HepG2 (cell line): ENCODE measurements around the gene RERE. TPM values are rescaled to one million over a fixed set of nuclear protein-coding genes. Genes with fewer than 3 reads are reported as not detected.

Source experiments
- ATAC-seq: fragments of 200-7000 bp; cut with Tn5 transposase; 3 replicates; pipeline ENCODE4 v1.9.1; 2020; ENCODE audit warnings: mild to moderate bottlenecking, moderate library complexity
- BruUV-seq: library from RNA; stranded (reverse); fragments of 400-500 nt; replicated peaks from 2 replicates; lab custom pipeline; 2021; lab: Mats Ljungman, UMichigan
- CTCF ChIA-PET: fragments of 300-600 bp; formaldehyde crosslinking; extraction: SDS; loops from one replicate; lab custom pipeline; 2021; ENCODE audit warnings: low total read pairs, inconsistent platforms, low intra/inter-chr PET ratio; lab: Yijun Ruan, JAX
- POLR2A ChIA-PET: fragments of 350-600 bp; sonication (Branson Sonifier 250); formaldehyde crosslinking; loops from one replicate; lab custom pipeline; 2020; ENCODE audit warnings: antibody characterized with exemption, inconsistent platforms; lab: Yijun Ruan, JAX
- DNase-seq: peaks from one replicate; pipeline ENCODE4 v3.0.0-alpha.2; 2015; ENCODE audit warnings: low spot score
- FAIRE-seq: peaks from 3 replicates; lab custom pipeline; 2011; peaks lifted over from hg19 to GRCh38; lab: Jason Lieb, UNC
- H2AFZ ChIP-seq: one replicate; pipeline ENCODE4 v1.6.1; 2011; ENCODE audit warnings: low read length, inconsistent platforms
- H3K27ac ChIP-seq: fragments of 300-600 bp; 3 replicates; pipeline ENCODE4 v1.8.0; 2011; ENCODE audit warnings: mixed run types, mild to moderate bottlenecking, mixed read lengths, low read length, inconsistent platforms; ENCODE audit not compliant: insufficient read depth; ENCODE audit errors: extremely low read length
- H3K27me3 ChIP-seq, 2 experiments: fragments of 200-600 bp in 1 of 2; 2 replicates in 1 of 2; 3 replicates in 1 of 2; pipeline versions ENCODE4 v1.6.0 to v1.8.0; 2011; ENCODE audit warnings: low read length in 2 of 2, mild to moderate bottlenecking in 2 of 2, moderate library complexity in 2 of 2, inconsistent platforms in 1 of 2; ENCODE audit not compliant: insufficient read depth in 2 of 2, control insufficient read depth in 1 of 2
- H3K36me3 ChIP-seq, 2 experiments: fragments of 200-600 bp in 1 of 2; replicated peaks in 1 of 2; 2 replicates in 1 of 2; 3 replicates in 1 of 2; pipeline versions ENCODE4 v1.5.1 to v1.8.0; 2011; ENCODE audit warnings: low read length in 2 of 2, inconsistent platforms in 1 of 2; ENCODE audit not compliant: insufficient read depth in 2 of 2, control insufficient read depth in 1 of 2
- H3K4me1 ChIP-seq: 2 replicates; pipeline ENCODE4 v1.5.1; 2012; ENCODE audit warnings: low read length, inconsistent platforms; ENCODE audit not compliant: insufficient read depth
- H3K4me2 ChIP-seq: 2 replicates; pipeline ENCODE4 v1.6.0; 2011; ENCODE audit warnings: low read depth, low read length, inconsistent platforms
- H3K4me3 ChIP-seq, 3 experiments: fragments of 200-600 bp in 1 of 3; sonication (generic), shearing (Covaris generic) in 1 of 3; replicated peaks in 1 of 3; 2 replicates each; pipeline ENCODE4 v1.5.1; 2011 to 2016; ENCODE audit warnings: low read length in 3 of 3, inconsistent platforms in 2 of 3, low read depth in 2 of 3, mild to moderate bottlenecking in 2 of 3, control low read depth in 1 of 3, mixed read lengths in 1 of 3; ENCODE audit not compliant: insufficient read depth in 1 of 3
- H3K79me2 ChIP-seq: one replicate; pipeline ENCODE4 v1.6.1; 2011; ENCODE audit warnings: low read length, inconsistent platforms; ENCODE audit not compliant: insufficient read depth
- H3K9ac ChIP-seq: 2 replicates; pipeline ENCODE4 v1.6.0; 2011; ENCODE audit warnings: mild to moderate bottlenecking, low read depth, low read length, inconsistent platforms; ENCODE audit not compliant: insufficient read depth
- H3K9me3 ChIP-seq: 2 replicates; pipeline ENCODE4 v1.5.1; 2012; ENCODE audit warnings: mild to moderate bottlenecking, low read length
- H4K20me1 ChIP-seq: 2 replicates; pipeline ENCODE4 v1.6.0; 2011; ENCODE audit warnings: inconsistent platforms, mild to moderate bottlenecking, low read length, moderate library complexity; ENCODE audit not compliant: insufficient read depth
- AHR ChIP-seq: IDR thresholded peaks from 2 replicates; pipeline ENCODE4 v1.6.1; 2018; ENCODE audit warnings: missing genetic modification reagents, missing compliant biosample characterization
- ATF1 ChIP-seq: IDR thresholded peaks from 2 replicates; pipeline ENCODE4 v1.6.1; 2016; ENCODE audit warnings: mild to moderate bottlenecking, control low read depth
- ETV6 ChIP-seq: sonication (generic); formaldehyde crosslinking; conservative IDR thresholded peaks from 2 replicates; pipeline ENCODE4 v1.4.0; 2020; ENCODE audit warnings: missing genetic modification reagents
- HNRNPK ChIP-seq: fragments of 200-400 bp; formaldehyde crosslinking; IDR thresholded peaks from 2 replicates; pipeline ENCODE4 v1.6.1; 2018; ENCODE audit warnings: low read length, low read depth, moderate library complexity, mild to moderate bottlenecking; ENCODE audit not compliant: poor library complexity, severe bottlenecking
- HNRNPUL1 ChIP-seq: fragments of 200-400 bp; formaldehyde crosslinking; IDR thresholded peaks from 2 replicates; pipeline ENCODE4 v1.6.1; 2017; ENCODE audit warnings: low read depth, mild to moderate bottlenecking, low read length, moderate library complexity
- MTA1 ChIP-seq: sonication (generic); formaldehyde crosslinking; IDR thresholded peaks from 2 replicates; pipeline ENCODE4 v1.4.0; 2020; ENCODE audit warnings: missing genetic modification reagents, mild to moderate bottlenecking, borderline replicate concordance
- RFXAP ChIP-seq: sonication (generic); formaldehyde crosslinking; IDR thresholded peaks from 2 replicates; pipeline ENCODE4 v1.4.0; 2020; ENCODE audit warnings: missing genetic modification reagents, borderline replicate concordance
- ZNF510 ChIP-seq: sonication (generic); formaldehyde crosslinking; IDR thresholded peaks from 2 replicates; pipeline ENCODE4 v1.4.0; 2020; ENCODE audit warnings: low read depth, mild to moderate bottlenecking, missing genetic modification reagents
- ZNF562 ChIP-seq: sonication (generic); formaldehyde crosslinking; IDR thresholded peaks from 2 replicates; pipeline ENCODE4 v1.8.0; 2022; ENCODE audit warnings: missing genetic modification reagents, borderline replicate concordance
- WGBS: methylation state at CpG from one replicate; pipeline ENCODE4 v1.1.6; 2017; ENCODE audit warnings: low lambda C conversion rate; 5-methylcytosine and 5-hydroxymethylcytosine counted together
- in situ Hi-C: cut with HindIII; loops from 2 replicates; pipeline ENCODE4 v1.10.0; 2017; ENCODE audit warnings: low pct_unique_long_range_greater_than_20kb; ENCODE audit not compliant: extremely low pct_ligation_motif_present
- intact Hi-C: fragments of 100-400 bp; cut with micrococcal nuclease; formaldehyde crosslinking; loops from one replicate; pipeline ENCODE4 v1.10.0; 2022; ENCODE audit not compliant: unreplicated experiment
- polyA plus RNA-seq, 8 experiments: library from polyadenylated mRNA; depleted of rRNA in 3 of 8; stranded (reverse) in 7 of 8; unstranded in 1 of 8; fragments of >200 nt; fragmentation: Illumina TruSeq in 4 of 8; extraction: Trizol in 4 of 8; gene quantifications; 2 replicates each; pipeline versions ENCODE4 v1.2.1 to v1.2.3, GENCODE V29; 2011 to 2016; ENCODE audit warnings: low read depth in 4 of 8, missing spikeins in 1 of 8, mixed read lengths in 1 of 8; ENCODE audit not compliant: insufficient read depth in 1 of 8
- total RNA-seq, 5 experiments: library from RNA; depleted of rRNA; stranded (reverse); fragments of >200 nt; fragmentation: Illumina TruSeq; extraction: Trizol; gene quantifications; 2 replicates each; pipeline ENCODE4 v1.2.3, GENCODE V29; 2016; ENCODE audit warnings: low read depth in 1 of 5
- TF ChIP-seq, protein P1 (sequence below): sonication (generic); formaldehyde crosslinking; IDR thresholded peaks from 2 replicates; pipeline ENCODE4 v1.4.0; 2020; ENCODE audit warnings: mild to moderate bottlenecking, missing genetic modification reagents
- TF ChIP-seq, protein P2 (sequence below): sonication (generic); formaldehyde crosslinking; conservative IDR thresholded peaks from 2 replicates; pipeline ENCODE4 v1.4.0; 2020; ENCODE audit warnings: mild to moderate bottlenecking, missing genetic modification reagents, moderate library complexity
- TF ChIP-seq, protein P3 (sequence below): sonication (generic); formaldehyde crosslinking; IDR thresholded peaks from 2 replicates; pipeline ENCODE4 v1.5.0; 2020; ENCODE audit warnings: mild to moderate bottlenecking, missing genetic modification reagents
- TF ChIP-seq, protein P4 (sequence below): sonication (generic); formaldehyde crosslinking; IDR thresholded peaks from 2 replicates; pipeline ENCODE4 v1.4.0; 2020; ENCODE audit warnings: missing genetic modification reagents
- TF ChIP-seq, protein P5 (sequence below): fragments of 450-650 bp; IDR thresholded peaks from 2 replicates; pipeline ENCODE4 v1.6.1; 2016
- TF ChIP-seq, protein P6 (sequence below): IDR thresholded peaks from 2 replicates; pipeline ENCODE4 v1.6.1; 2016; ENCODE audit warnings: missing compliant biosample characterization, missing genetic modification reagents, borderline replicate concordance

Gene RERE
- total and polyA plus RNA-seq, 2 of the 13 experiments (the other 11 are each of a cell fraction or from before 2014, with no cell fraction given), result 18.3 to 21.9 TPM

DNA sequence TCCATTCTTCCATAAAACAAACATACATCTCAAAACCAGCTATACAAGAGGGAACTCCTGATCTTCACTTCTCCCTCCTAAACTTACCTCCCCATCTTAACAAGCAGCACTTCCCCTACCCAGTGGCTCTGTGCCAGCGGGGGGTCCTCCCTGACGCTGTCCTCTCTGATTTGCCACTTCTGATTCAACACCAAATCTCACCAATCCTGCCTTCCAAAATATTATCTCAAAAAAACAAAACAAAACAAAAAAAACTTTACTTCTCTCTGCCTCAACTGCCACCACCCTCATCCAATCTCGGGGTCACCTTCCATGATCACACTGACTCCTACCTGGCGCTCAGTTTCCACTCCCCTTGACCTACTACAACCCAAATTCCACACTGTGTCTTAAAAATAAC lies 426.7 kb downstream of the RERE start:
- Histone ChIP-seq H3K36me3 (peaks cover 12 to 45% of the 10 kb centered on the region in 2 experiments), H3K4me2 (no peak overlapping the region), H3K9ac (no peak overlapping the region), H3K4me3 (no peak overlapping the region), H3K27me3 (no peaks in the 10 kb centered on the region), H3K27ac (no peak overlapping the region), H3K9me3 (no peaks in the 10 kb centered on the region), H2AFZ (no peak overlapping the region), H3K79me2 (peaks cover 71% of the 10 kb centered on the region), H4K20me1 (peaks cover 28% of the 10 kb centered on the region), H3K4me1 (no peaks in the 10 kb centered on the region)
- TF ChIP-seq, protein P1, sequence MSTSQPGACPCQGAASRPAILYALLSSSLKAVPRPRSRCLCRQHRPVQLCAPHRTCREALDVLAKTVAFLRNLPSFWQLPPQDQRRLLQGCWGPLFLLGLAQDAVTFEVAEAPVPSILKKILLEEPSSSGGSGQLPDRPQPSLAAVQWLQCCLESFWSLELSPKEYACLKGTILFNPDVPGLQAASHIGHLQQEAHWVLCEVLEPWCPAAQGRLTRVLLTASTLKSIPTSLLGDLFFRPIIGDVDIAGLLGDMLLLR, result no peak
- TF ChIP-seq RFXAP (CRISPR knock-in tag), result no peak
- no peak for TF ChIP-seq HNRNPK
- TF ChIP-seq, protein P2, sequence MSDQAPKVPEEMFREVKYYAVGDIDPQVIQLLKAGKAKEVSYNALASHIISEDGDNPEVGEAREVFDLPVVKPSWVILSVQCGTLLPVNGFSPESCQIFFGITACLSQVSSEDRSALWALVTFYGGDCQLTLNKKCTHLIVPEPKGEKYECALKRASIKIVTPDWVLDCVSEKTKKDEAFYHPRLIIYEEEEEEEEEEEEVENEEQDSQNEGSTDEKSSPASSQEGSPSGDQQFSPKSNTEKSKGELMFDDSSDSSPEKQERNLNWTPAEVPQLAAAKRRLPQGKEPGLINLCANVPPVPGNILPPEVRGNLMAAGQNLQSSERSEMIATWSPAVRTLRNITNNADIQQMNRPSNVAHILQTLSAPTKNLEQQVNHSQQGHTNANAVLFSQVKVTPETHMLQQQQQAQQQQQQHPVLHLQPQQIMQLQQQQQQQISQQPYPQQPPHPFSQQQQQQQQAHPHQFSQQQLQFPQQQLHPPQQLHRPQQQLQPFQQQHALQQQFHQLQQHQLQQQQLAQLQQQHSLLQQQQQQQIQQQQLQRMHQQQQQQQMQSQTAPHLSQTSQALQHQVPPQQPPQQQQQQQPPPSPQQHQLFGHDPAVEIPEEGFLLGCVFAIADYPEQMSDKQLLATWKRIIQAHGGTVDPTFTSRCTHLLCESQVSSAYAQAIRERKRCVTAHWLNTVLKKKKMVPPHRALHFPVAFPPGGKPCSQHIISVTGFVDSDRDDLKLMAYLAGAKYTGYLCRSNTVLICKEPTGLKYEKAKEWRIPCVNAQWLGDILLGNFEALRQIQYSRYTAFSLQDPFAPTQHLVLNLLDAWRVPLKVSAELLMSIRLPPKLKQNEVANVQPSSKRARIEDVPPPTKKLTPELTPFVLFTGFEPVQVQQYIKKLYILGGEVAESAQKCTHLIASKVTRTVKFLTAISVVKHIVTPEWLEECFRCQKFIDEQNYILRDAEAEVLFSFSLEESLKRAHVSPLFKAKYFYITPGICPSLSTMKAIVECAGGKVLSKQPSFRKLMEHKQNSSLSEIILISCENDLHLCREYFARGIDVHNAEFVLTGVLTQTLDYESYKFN (CRISPR knock-in tag), result no peak
- no peak for TF ChIP-seq ATF1 (CRISPR knock-in tag)
- TF ChIP-seq HNRNPUL1, result no peak
- TF ChIP-seq, protein P3, sequence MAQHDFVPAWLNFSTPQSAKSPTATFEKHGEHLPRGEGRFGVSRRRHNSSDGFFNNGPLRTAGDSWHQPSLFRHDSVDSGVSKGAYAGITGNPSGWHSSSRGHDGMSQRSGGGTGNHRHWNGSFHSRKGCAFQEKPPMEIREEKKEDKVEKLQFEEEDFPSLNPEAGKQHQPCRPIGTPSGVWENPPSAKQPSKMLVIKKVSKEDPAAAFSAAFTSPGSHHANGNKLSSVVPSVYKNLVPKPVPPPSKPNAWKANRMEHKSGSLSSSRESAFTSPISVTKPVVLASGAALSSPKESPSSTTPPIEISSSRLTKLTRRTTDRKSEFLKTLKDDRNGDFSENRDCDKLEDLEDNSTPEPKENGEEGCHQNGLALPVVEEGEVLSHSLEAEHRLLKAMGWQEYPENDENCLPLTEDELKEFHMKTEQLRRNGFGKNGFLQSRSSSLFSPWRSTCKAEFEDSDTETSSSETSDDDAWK (CRISPR knock-in tag), result no peak
- TF ChIP-seq, protein P4, sequence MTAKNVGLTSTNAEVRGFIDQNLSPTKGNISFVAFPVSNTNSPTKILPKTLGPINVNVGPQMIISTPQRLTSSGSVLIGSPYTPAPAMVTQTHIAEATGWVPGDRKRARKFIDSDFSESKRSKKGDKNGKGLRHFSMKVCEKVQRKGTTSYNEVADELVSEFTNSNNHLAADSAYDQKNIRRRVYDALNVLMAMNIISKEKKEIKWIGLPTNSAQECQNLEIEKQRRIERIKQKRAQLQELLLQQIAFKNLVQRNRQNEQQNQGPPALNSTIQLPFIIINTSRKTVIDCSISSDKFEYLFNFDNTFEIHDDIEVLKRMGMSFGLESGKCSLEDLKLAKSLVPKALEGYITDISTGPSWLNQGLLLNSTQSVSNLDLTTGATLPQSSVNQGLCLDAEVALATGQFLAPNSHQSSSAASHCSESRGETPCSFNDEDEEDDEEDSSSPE, result no peak
- no peak for TF ChIP-seq AHR (CRISPR knock-in tag)
- TF ChIP-seq ETV6 (CRISPR knock-in tag), result no peak
- TF ChIP-seq ZNF510 (CRISPR knock-in tag), result no peak
- TF ChIP-seq, protein P5, sequence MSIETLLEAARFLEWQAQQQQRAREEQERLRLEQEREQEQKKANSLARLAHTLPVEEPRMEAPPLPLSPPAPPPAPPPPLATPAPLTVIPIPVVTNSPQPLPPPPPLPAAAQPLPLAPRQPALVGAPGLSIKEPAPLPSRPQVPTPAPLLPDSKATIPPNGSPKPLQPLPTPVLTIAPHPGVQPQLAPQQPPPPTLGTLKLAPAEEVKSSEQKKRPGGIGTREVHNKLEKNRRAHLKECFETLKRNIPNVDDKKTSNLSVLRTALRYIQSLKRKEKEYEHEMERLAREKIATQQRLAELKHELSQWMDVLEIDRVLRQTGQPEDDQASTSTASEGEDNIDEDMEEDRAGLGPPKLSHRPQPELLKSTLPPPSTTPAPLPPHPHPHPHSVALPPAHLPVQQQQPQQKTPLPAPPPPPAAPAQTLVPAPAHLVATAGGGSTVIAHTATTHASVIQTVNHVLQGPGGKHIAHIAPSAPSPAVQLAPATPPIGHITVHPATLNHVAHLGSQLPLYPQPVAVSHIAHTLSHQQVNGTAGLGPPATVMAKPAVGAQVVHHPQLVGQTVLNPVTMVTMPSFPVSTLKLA, result no peak
- TF ChIP-seq MTA1 (CRISPR knock-in tag), result no peak
- TF ChIP-seq ZNF562, result no peak
- TF ChIP-seq, protein P6, sequence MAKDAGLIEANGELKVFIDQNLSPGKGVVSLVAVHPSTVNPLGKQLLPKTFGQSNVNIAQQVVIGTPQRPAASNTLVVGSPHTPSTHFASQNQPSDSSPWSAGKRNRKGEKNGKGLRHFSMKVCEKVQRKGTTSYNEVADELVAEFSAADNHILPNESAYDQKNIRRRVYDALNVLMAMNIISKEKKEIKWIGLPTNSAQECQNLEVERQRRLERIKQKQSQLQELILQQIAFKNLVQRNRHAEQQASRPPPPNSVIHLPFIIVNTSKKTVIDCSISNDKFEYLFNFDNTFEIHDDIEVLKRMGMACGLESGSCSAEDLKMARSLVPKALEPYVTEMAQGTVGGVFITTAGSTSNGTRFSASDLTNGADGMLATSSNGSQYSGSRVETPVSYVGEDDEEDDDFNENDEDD, result no peak
- in situ Hi-C loops (no loop called here), intact Hi-C loops (no loop called here)
- no TSS peak for BruUV-seq
- no peak for DNase-seq
- CTCF ChIA-PET, result no interaction called here
- 97% methylated on average over 4 of the region's 4 CpGs for WGBS
- FAIRE-seq, result no peak
- POLR2A ChIA-PET, result no interaction called here
- no peak for ATAC-seq
